ENCODE measurements around the gene LDLRAD4. TPM values are rescaled to one million over a fixed set of nuclear protein-coding genes. Genes with fewer than 3 reads are reported as not detected.

Gene LDLRAD4
- total RNA-seq, 1 donor, result under 0.01 TPM

- H4K20me1 ChIP-seq (ENCODE audit: insufficient read depth, low read length), result no peaks in the 10 kb centered on the region
- peaks cover 10% of the 10 kb centered on the region for H3K27me3 ChIP-seq (ENCODE audit: insufficient read depth, low read length)
Observed at GRCh38 chr18:13536578-13536977, 318.0 kb downstream of the LDLRAD4 start.

DNA sequence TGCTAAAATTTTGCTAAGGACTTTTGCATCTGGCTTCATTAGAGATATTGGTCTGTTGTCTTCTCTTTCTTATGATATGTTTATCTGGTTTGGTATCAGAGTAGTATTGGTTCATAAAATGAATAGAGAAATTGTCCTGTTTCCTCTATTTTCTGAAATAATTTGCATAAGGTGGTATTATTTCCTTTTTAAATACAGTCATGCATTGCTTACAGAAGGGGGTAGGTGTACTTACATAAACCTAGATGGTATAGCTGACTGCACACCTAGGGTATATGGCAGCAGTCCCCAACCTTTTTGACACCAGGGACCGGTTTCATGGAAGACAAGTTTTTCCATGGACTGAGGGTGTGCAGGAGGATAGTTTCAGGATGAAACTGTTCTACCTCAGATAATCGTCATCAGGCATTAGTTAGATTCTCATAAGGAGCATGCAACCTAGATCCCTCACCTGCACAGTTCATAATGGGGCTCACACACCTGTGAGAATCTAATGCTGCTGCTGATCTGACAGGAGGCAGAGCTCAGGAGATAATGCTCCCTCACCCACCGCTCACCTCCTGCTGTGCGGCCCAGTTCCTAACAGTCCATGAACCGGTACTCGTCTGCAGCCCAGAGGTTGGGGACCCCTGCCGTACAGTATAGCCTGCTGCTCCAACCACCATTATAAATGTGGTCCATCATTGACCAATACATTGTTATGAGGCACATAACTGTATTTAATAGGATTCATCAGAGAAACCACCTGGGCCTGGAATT lies 318.6 kb downstream of the LDLRAD4 start:
- DNase-seq (ENCODE audit: insufficient read length, low spot score, missing footprints), result no peak
- no peak overlapping the region for H2AFZ ChIP-seq (ENCODE audit: low read length)
- no peak for TF ChIP-seq CTCF (IDR thresholded peaks at IDR 0.05; ENCODE audit: extremely low read depth, low read depth, low read length)
- H3K36me3 ChIP-seq (ENCODE audit: insufficient read depth, low read length), result no peaks in the 10 kb centered on the region
- no peaks in the 10 kb centered on the region for H3K79me2 ChIP-seq (ENCODE audit: insufficient read depth, low read length)
- H3K4me3 ChIP-seq (ENCODE audit: insufficient read depth, low read length), result no peak overlapping the region
- no peaks in the 10 kb centered on the region for H3K9me3 ChIP-seq (ENCODE audit: low read depth, low read length)
- H3K4me2 ChIP-seq (ENCODE audit: insufficient read depth, low read length), result no peak overlapping the region
- H4K20me1 ChIP-seq (ENCODE audit: insufficient read depth, low read length), result no peaks in the 10 kb centered on the region
- no peak overlapping the region for H3K27ac ChIP-seq (ENCODE audit: low read depth, low read length)
- peaks cover 10% of the 10 kb centered on the region for H3K27me3 ChIP-seq (ENCODE audit: insufficient read depth, low read length)
- H3K4me1 ChIP-seq (ENCODE audit: insufficient read depth, low read length), result no peaks in the 10 kb centered on the region

More at GRCh38 chr18:13536578-13536977, 318.0 kb downstream of the LDLRAD4 start:
- DNase-seq (ENCODE audit: insufficient read length, low spot score, missing footprints), result no peak
- H2AFZ ChIP-seq (ENCODE audit: low read length), result no peak overlapping the region
- H3K4me3 ChIP-seq (ENCODE audit: insufficient read depth, low read length), result no peak overlapping the region
- no peaks in the 10 kb centered on the region for H3K36me3 ChIP-seq (ENCODE audit: insufficient read depth, low read length)
- no peak overlapping the region for H3K4me2 ChIP-seq (ENCODE audit: insufficient read depth, low read length)
- no peak for TF ChIP-seq CTCF (IDR thresholded peaks at IDR 0.05; ENCODE audit: extremely low read depth, low read depth, low read length)
- H3K27ac ChIP-seq (ENCODE audit: low read depth, low read length), result no peak overlapping the region
- H3K4me1 ChIP-seq (ENCODE audit: insufficient read depth, low read length), result no peaks in the 10 kb centered on the region
- no peaks in the 10 kb centered on the region for H3K79me2 ChIP-seq (ENCODE audit: insufficient read depth, low read length)
- no peaks in the 10 kb centered on the region for H3K9me3 ChIP-seq (ENCODE audit: low read depth, low read length)

DNA sequence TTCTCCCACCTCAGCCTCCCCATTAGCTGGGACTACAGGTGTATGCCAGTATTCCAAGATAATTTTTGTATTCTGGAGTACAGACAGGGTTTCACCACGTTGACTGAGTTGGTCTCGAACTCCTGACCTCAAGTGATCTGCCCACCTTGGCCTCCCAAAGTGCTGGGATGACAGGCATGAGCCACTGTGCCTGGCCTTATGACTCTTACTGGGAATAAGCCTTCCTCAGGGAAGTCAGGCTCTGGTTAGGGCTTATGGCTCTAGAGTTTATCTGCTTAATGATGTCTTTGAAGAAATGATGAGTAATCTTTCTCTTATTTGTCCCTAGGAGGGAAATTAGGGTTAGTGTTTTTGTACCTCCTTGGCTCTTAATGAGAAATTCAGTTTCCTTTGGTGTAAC lies 320.1 kb downstream of the LDLRAD4 start:
- no peak for DNase-seq (ENCODE audit: insufficient read length, low spot score, missing footprints)
- no peaks in the 10 kb centered on the region for H4K20me1 ChIP-seq (ENCODE audit: insufficient read depth, low read length)
- peaks cover 6% of the 10 kb centered on the region for H3K27me3 ChIP-seq (ENCODE audit: insufficient read depth, low read length)
- no peaks in the 10 kb centered on the region for H3K4me1 ChIP-seq (ENCODE audit: insufficient read depth, low read length)
- no peak overlapping the region for H3K4me2 ChIP-seq (ENCODE audit: insufficient read depth, low read length)
- no peaks in the 10 kb centered on the region for H3K79me2 ChIP-seq (ENCODE audit: insufficient read depth, low read length)
- no peaks in the 10 kb centered on the region for H3K9me3 ChIP-seq (ENCODE audit: low read depth, low read length)
- TF ChIP-seq CTCF (IDR thresholded peaks at IDR 0.05; ENCODE audit: extremely low read depth, low read depth, low read length), result no peak
- H2AFZ ChIP-seq (ENCODE audit: low read length), result no peak overlapping the region
- H3K4me3 ChIP-seq (ENCODE audit: insufficient read depth, low read length), result no peak overlapping the region
- H3K27ac ChIP-seq (ENCODE audit: low read depth, low read length), result no peak overlapping the region
- no peaks in the 10 kb centered on the region for H3K36me3 ChIP-seq (ENCODE audit: insufficient read depth, low read length)

GRCh38 chr18:13539050-13539449 lies 320.5 kb downstream of the LDLRAD4 start:
- Histone ChIP-seq H4K20me1 (ENCODE audit: insufficient read depth, low read length) (no peaks in the 10 kb centered on the region), H3K36me3 (ENCODE audit: insufficient read depth, low read length) (no peaks in the 10 kb centered on the region), H3K4me3 (ENCODE audit: insufficient read depth, low read length) (no peak overlapping the region), H3K27me3 (ENCODE audit: insufficient read depth, low read length) (peaks cover 3% of the 10 kb centered on the region), H3K9me3 (ENCODE audit: low read depth, low read length) (no peaks in the 10 kb centered on the region), H3K4me2 (ENCODE audit: insufficient read depth, low read length) (no peak overlapping the region), H2AFZ (ENCODE audit: low read length) (no peak overlapping the region), H3K79me2 (ENCODE audit: insufficient read depth, low read length) (no peaks in the 10 kb centered on the region), H3K27ac (ENCODE audit: low read depth, low read length) (no peak overlapping the region), H3K4me1 (ENCODE audit: insufficient read depth, low read length) (no peaks in the 10 kb centered on the region)
- no peak for DNase-seq (ENCODE audit: insufficient read length, low spot score, missing footprints)
- TF ChIP-seq CTCF (IDR thresholded peaks at IDR 0.05; ENCODE audit: extremely low read depth, low read depth, low read length), result no peak
